HG03460 (cell line): ENCODE data around the gene ALG12.
A peak's percentile ranks its signal among the peaks of the same experiment; 100 is the strongest.

Experiments used
- ATAC-seq: cut with Tn5 transposase; IDR thresholded peaks from one replicate; pipeline ENCODE4 v1.9.1; 2021; ENCODE audit not compliant: unreplicated experiment

Gene ALG12

GRCh38 chr22:49917974-49918910 is at the start of gene ALG12, which contains the start of gene CRELD2:
ALG12 (minus strand) TSS chr22:49918438; CDS start chr22:49913765, 4,673 bp downstream.
CRELD2 (plus strand) TSS chr22:49918634; CDS start chr22:49918770, 136 bp downstream.
- ATAC-seq: peak; percentile 82

- ATAC-seq: no peak
Measured at GRCh38 chr22:49967706-49968208, 49.5 kb upstream of the ALG12 start.

GRCh38 chr22:49966774-49967705 is 48.8 kb upstream of the ALG12 start:
- ATAC-seq: no peak

- no peak for ATAC-seq
Measured at GRCh38 chr22:49966041-49966773, 48.0 kb upstream of the ALG12 start.

GRCh38 chr22:49965091-49966040 is 47.1 kb upstream of the ALG12 start:
- ATAC-seq: no peak

GRCh38 chr22:49964136-49965090 is 46.2 kb upstream of the ALG12 start:
- ATAC-seq: no peak

- no peak for ATAC-seq
Measured at GRCh38 chr22:49963647-49964026, 45.4 kb upstream of the ALG12 start.

GRCh38 chr22:49962751-49963646 is 44.8 kb upstream of the ALG12 start:
- ATAC-seq: no peak

- no peak for ATAC-seq
Measured at GRCh38 chr22:49962012-49962750, 43.9 kb upstream of the ALG12 start.

GRCh38 chr22:49961601-49962011 is 43.4 kb upstream of the ALG12 start:
- ATAC-seq: no peak

- ATAC-seq: no peak
Measured at GRCh38 chr22:49961005-49961600, 42.9 kb upstream of the ALG12 start.

- ATAC-seq: peak; percentile 56
Measured at GRCh38 chr22:49960159-49961004, 42.1 kb upstream of the ALG12 start, which contains the start of gene PIM3. PIM3 (plus strand) TSS chr22:49960772; CDS start chr22:49960948, 176 bp downstream.

- peak; percentile 11 for ATAC-seq
Measured at GRCh38 chr22:49959782-49960158, 41.5 kb upstream of the ALG12 start.

GRCh38 chr22:49958931-49959781 is 40.9 kb upstream of the ALG12 start:
- ATAC-seq: no peak
